Measurements from ENCODE around the gene DOK7. TPM values are rescaled to one million over a fixed set of nuclear protein-coding genes. Genes with fewer than 3 reads are reported as not detected.

Gene DOK7
- total RNA-seq, 1 donor from 2014 or later = 62.7 TPM

Other genes with a start within 250 kb of the DOK7 start
- gene MSANTD1, start 214.1 kb upstream of the DOK7 start, total RNA-seq = 1.1 TPM
- 19.1 TPM for gene RGS12, start 170.3 kb upstream of the DOK7 start, total RNA-seq
- gene HGFAC, start 21.3 kb upstream of the DOK7 start, total RNA-seq = 0.38 TPM
- gene LRPAP1, start 69.1 kb downstream of the DOK7 start, total RNA-seq = 275 TPM